ENCODE data around the gene KRT8.
"Not testable (repeated sequence)": the region's sequence is repeated elsewhere in the genome, so short reads cannot be mapped to it uniquely, and the experiment has no call there.

KRT8 gene

DNA sequence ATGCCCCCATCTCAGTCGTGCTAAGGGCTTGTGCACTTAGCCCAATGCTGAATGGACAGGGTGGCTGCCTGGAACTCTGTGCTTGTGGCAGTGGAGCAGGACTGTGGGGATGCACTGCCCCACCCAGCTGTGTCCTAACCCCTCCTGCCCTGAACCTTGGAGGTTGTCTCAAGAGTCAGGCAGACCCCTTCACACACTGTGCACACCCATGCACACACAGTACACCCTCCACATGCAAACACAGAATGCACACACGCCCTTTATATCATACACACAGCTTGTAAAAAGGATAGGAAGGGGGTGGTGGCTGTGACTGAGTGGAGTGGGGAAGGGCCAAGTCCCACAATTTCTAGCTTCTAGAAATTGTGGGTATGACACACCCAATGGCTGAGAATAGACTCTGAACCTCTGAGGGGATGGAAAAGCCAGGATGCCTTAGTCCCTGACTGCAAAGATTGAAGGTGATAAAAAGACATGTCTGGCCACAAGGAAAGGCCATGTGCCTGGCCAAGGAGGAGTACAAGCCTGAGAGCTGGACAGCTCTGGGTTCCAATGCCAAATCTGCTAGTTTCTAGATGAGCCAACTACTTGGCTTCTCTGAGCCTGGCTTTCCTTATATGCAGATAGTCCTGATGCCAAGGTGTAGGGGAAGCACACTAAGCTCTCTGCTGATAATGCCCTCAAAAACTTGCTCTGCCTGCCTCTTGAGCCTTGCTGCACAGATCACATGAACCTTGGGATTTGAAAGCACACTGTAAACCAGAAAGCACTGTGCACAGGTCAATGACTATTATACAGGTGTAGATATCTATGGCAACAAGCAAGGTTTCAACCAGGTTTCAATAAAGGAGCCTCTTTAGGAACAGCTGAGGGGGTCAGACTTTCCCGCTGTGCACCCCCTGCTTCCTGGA lies 8.4 kb downstream of the KRT8 start:
- H3K36me3 ChIP-seq (ENCODE audit: control insufficient read depth, low read depth, low read length) = peaks cover 45% of the 10 kb centered on the region
- no peaks in the 10 kb centered on the region for H3K4me1 ChIP-seq (ENCODE audit: control insufficient read depth, low read depth, low read length)

DNA sequence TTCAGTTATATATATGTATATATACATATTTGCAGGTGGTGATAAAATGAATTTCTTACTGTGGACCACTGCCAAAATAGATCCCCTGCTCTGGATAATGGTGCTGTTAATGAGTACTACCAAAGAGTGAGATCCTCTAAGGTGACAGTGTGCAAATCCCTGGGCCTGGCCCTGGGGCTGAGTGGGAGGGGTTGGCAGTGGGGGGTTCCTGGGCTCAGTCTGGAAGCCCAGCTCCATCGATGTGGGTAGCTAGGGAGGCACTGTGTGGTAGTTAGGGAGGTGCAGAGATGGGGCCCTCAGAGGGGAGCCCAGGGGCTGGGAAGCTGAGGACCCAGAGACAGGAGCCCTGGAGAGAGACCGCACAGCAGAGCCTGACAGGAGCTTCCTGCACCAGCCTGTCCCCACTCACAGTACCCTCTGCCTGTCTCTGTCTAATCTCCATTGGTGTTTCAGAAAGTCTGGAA lies 9.1 kb downstream of the KRT8 start:
- H3K4me1 ChIP-seq (ENCODE audit: control insufficient read depth, low read depth, low read length) = no peaks in the 10 kb centered on the region
- no peak overlapping the region for H3K9ac ChIP-seq (ENCODE audit: low read length)
- H3K4me3 ChIP-seq (ENCODE audit: low read length) = no peak overlapping the region
- H3K36me3 ChIP-seq (ENCODE audit: control insufficient read depth, low read depth, low read length) = peaks cover 38% of the 10 kb centered on the region
- H3K9me3 ChIP-seq (ENCODE audit: control insufficient read depth, low read depth, low read length) = no peaks in the 10 kb centered on the region
- no peaks in the 10 kb centered on the region for H3K27me3 ChIP-seq (ENCODE audit: control insufficient read depth, insufficient read depth, low read length)
- no peak overlapping the region for H3K27ac ChIP-seq (ENCODE audit: low read length)

More for the DNA sequence above, 8.4 kb downstream of the KRT8 start:
- H3K27ac ChIP-seq (ENCODE audit: low read length) = no peak overlapping the region
- no peaks in the 10 kb centered on the region for H3K27me3 ChIP-seq (ENCODE audit: control insufficient read depth, insufficient read depth, low read length)
- H3K9ac ChIP-seq (ENCODE audit: low read length) = no peak overlapping the region
- no peaks in the 10 kb centered on the region for H3K9me3 ChIP-seq (ENCODE audit: control insufficient read depth, low read depth, low read length)
- no peak overlapping the region for H3K4me3 ChIP-seq (ENCODE audit: low read length)

DNA sequence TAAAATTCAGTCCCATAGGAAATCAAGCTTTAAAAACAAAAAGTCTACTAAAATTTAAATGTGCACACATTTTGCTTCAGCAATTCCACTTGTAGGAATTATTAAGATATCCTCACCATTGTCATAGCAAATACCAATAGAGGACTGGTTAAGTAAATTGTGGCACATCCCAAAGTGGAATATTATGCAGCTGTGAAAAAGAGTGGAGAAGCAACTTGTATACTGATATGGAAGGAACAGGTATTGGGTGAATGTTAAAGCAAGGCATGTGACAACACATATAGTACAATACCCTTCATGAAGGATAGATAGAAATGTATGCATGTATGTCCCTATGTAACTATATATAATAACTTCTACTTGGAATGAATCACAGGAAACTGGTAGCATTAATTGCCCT lies 11.9 kb downstream of the KRT8 start:
- H3K9ac ChIP-seq (ENCODE audit: low read length) = no peak overlapping the region
- H3K4me3 ChIP-seq (ENCODE audit: low read length) = no peak overlapping the region
- no peaks in the 10 kb centered on the region for H3K27me3 ChIP-seq (ENCODE audit: control insufficient read depth, insufficient read depth, low read length)
- no peak overlapping the region for H3K27ac ChIP-seq (ENCODE audit: low read length)
- H3K36me3 ChIP-seq (ENCODE audit: control insufficient read depth, low read depth, low read length) = peaks cover 15% of the 10 kb centered on the region
- H3K9me3 ChIP-seq (ENCODE audit: control insufficient read depth, low read depth, low read length) = no peaks in the 10 kb centered on the region
- H3K4me1 ChIP-seq (ENCODE audit: control insufficient read depth, low read depth, low read length) = peaks cover 2% of the 10 kb centered on the region

DNA sequence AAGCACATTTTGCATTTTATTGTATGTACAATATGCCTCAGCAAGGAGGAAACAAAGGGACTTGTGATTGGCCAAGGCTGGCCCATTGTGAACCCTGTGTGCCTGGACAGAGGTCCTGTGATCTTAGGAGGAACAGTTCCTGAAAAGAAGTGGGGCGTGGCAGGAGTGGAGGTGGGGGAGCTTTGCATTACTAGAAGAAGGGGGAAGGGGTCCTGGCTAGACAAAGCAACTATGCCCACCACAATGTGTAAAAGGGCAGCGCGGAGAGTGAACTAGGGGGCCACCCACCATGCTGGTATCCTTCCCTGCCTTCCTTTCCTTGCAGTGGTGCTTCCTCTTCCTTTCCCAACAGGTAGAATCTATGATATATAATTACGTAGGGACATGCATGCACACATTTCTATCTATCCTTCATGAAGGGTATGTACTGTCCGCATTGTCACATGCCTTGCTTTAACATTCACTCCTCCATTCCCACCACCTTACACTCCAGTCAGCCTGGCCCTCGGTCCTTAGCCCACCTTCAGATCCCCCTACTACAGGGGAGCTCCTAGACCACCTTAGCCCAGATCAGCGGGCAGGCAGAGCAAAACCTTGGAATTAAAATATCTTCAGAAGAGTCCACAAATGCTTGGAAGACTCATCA lies 12.5 kb downstream of the KRT8 start:
- Histone ChIP-seq H3K9ac (ENCODE audit: low read length) (no peak overlapping the region), H3K36me3 (ENCODE audit: control insufficient read depth, low read depth, low read length) (peaks cover 9% of the 10 kb centered on the region), H3K27ac (ENCODE audit: low read length) (no peak overlapping the region), H3K4me1 (ENCODE audit: control insufficient read depth, low read depth, low read length) (peaks cover 3% of the 10 kb centered on the region), H3K27me3 (ENCODE audit: control insufficient read depth, insufficient read depth, low read length) (no peaks in the 10 kb centered on the region), H3K4me3 (ENCODE audit: low read length) (no peak overlapping the region), H3K9me3 (ENCODE audit: control insufficient read depth, low read depth, low read length) (no peaks in the 10 kb centered on the region)

DNA sequence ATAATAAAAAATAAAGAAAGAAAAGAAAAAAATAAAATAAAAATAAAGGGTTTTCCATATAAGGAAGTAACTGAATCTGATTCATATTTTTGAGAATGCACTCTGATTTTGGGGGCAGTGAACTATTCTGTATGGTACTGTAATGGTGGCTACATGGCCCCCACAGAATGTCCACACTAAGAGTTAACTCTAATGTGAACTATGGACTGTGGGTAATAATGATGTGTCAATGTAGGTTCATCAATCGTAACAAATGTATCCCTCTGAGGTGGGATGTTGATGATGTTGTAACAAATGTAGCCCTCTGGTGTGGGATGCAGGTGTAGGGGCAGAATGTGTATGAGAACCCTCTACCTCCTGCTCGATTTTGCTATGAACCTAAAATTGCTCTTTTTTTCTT lies 13.8 kb downstream of the KRT8 start:
- Histone ChIP-seq H3K4me1 (ENCODE audit: control insufficient read depth, low read depth, low read length) (peaks cover 3% of the 10 kb centered on the region), H3K9me3 (ENCODE audit: control insufficient read depth, low read depth, low read length) (no peaks in the 10 kb centered on the region), H3K27me3 (ENCODE audit: control insufficient read depth, insufficient read depth, low read length) (no peaks in the 10 kb centered on the region), H3K4me3 (ENCODE audit: low read length) (no peak overlapping the region), H3K27ac (ENCODE audit: low read length) (no peak overlapping the region), H3K36me3 (ENCODE audit: control insufficient read depth, low read depth, low read length) (no peaks in the 10 kb centered on the region), H3K9ac (ENCODE audit: low read length) (no peak overlapping the region)

DNA sequence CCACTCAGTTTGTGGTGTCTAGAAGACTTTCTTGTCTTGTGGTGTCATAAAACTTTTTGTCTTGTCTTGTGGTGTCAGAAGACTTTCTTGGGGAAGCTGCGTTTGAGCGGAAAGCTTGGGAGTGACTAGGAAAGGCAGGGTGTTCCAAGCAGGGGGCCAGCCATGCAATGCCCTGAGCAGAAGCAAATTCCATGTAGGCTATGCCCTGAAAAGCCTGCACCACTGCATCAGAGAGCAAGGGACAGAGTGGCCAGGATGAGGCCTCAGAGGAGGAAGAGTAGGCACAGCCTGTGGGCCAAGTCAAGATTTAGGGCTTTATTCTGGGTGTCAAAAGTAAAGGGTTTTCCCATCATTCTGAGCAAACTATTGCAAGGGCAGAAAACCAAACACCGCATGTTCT lies 14.5 kb downstream of the KRT8 start:
- Histone ChIP-seq H3K4me3 (ENCODE audit: low read length) (no peak overlapping the region), H3K27ac (ENCODE audit: low read length) (no peak overlapping the region), H3K4me1 (ENCODE audit: control insufficient read depth, low read depth, low read length) (peaks cover 3% of the 10 kb centered on the region), H3K36me3 (ENCODE audit: control insufficient read depth, low read depth, low read length) (no peaks in the 10 kb centered on the region), H3K27me3 (ENCODE audit: control insufficient read depth, insufficient read depth, low read length) (no peaks in the 10 kb centered on the region), H3K9ac (ENCODE audit: low read length) (no peak overlapping the region), H3K9me3 (ENCODE audit: control insufficient read depth, low read depth, low read length) (no peaks in the 10 kb centered on the region)

DNA sequence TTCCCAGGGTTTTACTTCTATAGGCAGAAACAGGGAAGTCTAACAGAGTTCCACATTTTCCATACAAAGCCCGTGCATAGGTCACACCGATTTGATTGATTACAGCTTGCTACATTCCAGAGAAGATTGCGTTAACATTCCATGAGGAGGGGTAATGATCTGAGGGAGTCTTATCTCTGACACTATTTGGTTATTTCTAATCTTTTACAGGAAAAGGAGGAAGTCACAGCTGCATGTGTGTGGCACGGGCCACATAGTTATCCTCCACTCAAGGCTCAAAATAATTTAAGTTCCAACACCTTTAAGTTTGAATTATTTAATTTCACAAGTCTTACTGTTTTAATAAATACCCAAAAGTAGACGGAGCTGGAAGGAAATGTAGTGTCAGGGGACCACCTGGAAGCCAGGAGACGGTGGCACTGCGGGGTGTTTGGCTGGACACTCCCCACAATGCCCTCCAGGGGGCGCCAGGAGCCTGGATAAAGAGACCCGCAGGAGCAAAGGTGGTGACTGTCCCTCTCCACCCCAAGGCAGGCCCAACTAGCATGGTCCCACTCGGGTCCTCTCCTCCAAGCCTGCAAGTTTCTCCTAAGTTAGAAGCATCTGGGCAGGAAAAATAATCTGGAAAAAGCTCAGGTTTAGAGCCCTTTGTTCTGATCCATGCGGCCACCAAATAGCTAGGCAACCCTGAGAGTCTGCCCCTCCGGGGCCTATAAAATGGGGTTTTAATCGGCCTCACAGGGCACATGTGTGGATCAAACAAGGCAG lies 20.2 kb downstream of the KRT8 start:
- H3K27ac ChIP-seq (ENCODE audit: low read length) = no peak overlapping the region

DNA sequence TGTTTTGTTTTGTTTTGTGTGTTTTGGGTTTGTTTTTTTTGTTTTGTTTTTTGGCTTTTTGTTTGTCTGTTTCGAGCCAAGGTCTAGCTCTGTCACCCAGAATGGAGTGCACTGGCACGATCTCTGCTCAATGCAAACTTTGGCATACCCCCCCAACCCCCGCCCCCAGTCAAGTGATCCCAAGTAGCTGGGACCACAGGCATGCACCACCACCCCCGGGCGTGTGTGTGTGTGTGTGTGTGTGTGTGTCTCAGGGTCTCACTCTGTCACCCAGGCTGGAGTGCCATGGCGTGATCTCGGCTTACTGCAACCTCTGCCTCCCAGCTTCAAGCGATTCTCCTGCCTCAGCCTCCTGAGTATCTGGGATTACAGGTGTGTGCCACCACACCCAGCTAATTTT lies 24.4 kb downstream of the KRT8 start:
- not testable (repeated sequence) for H3K4me1 ChIP-seq (ENCODE audit: control insufficient read depth, low read depth, low read length); H3K9ac ChIP-seq (ENCODE audit: low read length); H3K27me3 ChIP-seq (ENCODE audit: control insufficient read depth, insufficient read depth, low read length); H3K4me3 ChIP-seq (ENCODE audit: low read length); H3K36me3 ChIP-seq (ENCODE audit: control insufficient read depth, low read depth, low read length); H3K27ac ChIP-seq (ENCODE audit: low read length); H3K9me3 ChIP-seq (ENCODE audit: control insufficient read depth, low read depth, low read length)

More for the DNA sequence above, 20.2 kb downstream of the KRT8 start:
- no peak overlapping the region for H3K9ac ChIP-seq (ENCODE audit: low read length)
- no peaks in the 10 kb centered on the region for H3K9me3 ChIP-seq (ENCODE audit: control insufficient read depth, low read depth, low read length)
- H3K36me3 ChIP-seq (ENCODE audit: control insufficient read depth, low read depth, low read length) = no peaks in the 10 kb centered on the region
- peaks cover 3% of the 10 kb centered on the region for H3K4me1 ChIP-seq (ENCODE audit: control insufficient read depth, low read depth, low read length)
- no peaks in the 10 kb centered on the region for H3K27me3 ChIP-seq (ENCODE audit: control insufficient read depth, insufficient read depth, low read length)
- no peak overlapping the region for H3K4me3 ChIP-seq (ENCODE audit: low read length)

DNA sequence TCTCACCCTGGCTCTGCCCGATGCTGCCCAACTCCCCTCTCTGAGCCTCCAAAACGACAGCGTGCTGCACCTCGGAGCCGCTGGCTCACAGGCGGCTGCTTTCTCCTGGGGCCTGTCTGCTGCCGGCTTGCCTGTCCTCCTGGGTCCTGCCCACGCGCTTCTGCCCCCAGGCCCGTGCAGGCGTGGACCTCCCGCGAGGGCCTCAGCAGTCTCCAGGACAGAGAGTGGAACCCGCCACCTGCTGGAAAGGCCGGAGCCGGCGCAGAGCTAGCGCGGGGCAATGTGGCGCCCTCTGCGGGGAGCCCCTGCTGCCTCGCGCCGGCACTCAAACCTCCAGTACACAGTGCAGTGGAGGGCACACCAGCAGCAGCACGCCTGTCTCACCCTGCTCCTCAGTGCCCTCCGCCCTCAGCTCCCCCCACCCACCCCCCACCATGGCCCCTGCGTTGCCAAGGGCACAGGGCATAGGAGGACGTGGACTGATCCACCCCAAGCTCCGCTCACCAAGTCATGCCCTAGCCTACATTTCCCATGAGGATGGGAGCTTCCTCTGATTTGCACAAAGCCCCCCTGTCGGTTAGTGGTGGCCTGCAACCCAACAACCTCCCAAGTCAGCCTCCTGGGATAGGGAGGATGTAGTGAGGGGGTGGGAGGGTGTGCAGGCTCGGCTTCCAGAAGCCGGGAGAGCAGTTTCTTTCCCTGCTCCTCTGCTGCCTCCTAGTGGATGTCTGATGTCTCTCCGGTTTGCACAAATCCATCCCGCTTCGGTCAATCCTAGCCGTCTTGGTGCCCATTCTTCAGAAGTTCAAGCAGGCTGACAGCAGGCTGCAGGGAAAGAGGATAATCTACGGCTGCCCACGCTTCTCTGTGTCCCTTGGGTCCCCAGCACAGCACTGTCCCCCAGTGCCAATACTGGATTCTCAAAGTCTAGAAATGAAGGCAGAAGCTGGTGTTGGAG lies 25.2 kb downstream of the KRT8 start:
- Histone ChIP-seq H3K27ac (ENCODE audit: low read length) (no peak overlapping the region), H3K9me3 (ENCODE audit: control insufficient read depth, low read depth, low read length) (no peaks in the 10 kb centered on the region), H3K27me3 (ENCODE audit: control insufficient read depth, insufficient read depth, low read length) (peaks cover 10% of the 10 kb centered on the region), H3K36me3 (ENCODE audit: control insufficient read depth, low read depth, low read length) (no peaks in the 10 kb centered on the region), H3K9ac (ENCODE audit: low read length) (no peak overlapping the region), H3K4me3 (ENCODE audit: low read length) (peak overlapping the region; percentile 46), H3K4me1 (ENCODE audit: control insufficient read depth, low read depth, low read length) (no peaks in the 10 kb centered on the region)

DNA sequence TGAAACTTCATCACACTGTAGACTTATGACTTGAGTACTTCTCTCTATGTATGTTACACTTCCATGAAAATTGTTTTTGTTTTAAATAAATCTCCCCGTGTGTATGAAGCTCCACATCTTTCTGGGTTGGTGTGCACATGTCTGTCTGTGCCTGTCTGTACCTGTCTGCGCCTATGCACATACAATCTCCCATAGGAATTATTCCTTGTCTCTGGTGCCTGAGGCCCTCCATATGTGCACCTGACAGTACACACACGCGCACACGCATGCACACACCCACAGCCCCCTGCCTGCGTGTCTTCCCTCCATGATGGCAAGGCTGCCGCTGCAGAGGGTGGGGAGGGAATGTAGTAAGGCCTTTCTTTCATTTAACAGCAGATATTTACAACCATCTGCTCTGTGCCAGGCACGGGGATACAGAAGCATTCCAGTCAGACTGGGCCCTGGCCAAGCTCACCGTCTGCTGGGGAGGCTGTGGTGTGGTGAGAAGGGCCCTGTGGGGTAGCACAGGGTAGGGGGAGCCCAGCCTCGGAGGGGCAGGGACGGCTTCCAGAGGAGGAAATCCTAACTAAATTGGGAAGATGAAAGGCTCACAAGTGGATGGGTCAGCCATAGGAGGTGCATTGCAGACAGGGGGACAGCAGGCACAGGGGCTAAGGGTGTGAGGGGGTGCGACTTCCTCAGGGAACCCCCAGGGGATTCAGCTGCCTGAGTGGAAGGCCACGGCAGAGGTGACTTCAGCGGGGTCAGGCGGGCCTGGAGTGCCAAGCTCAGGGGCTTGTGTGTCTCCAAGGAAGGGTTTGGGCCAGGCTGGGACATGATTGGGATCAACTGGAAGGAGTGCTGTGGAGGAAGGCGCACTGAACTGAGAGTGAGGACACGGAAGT lies 26.1 kb downstream of the KRT8 start:
- Histone ChIP-seq H3K9me3 (ENCODE audit: control insufficient read depth, low read depth, low read length) (no peaks in the 10 kb centered on the region), H3K27ac (ENCODE audit: low read length) (no peak overlapping the region), H3K9ac (ENCODE audit: low read length) (no peak overlapping the region), H3K4me1 (ENCODE audit: control insufficient read depth, low read depth, low read length) (no peaks in the 10 kb centered on the region), H3K36me3 (ENCODE audit: control insufficient read depth, low read depth, low read length) (no peaks in the 10 kb centered on the region), H3K27me3 (ENCODE audit: control insufficient read depth, insufficient read depth, low read length) (peaks cover 17% of the 10 kb centered on the region), H3K4me3 (ENCODE audit: low read length) (peak overlapping the region; percentile 46)

Measured in iPS-18a (cell line).